Astrocyte of the cerebellum (primary cell): ENCODE results near the gene TRIM56.
"Not testable (repeated sequence)": the region's sequence is repeated elsewhere in the genome, so short reads cannot be mapped to it uniquely, and the experiment has no call there.

Experiments
- DNase-seq: peaks from one replicate; pipeline ENCODE4 v3.0.0-alpha.2; 2011; ENCODE audit warnings: low read depth
- H3K4me3 ChIP-seq: 2 replicates; pipeline ENCODE4 v1.5.1; 2011; ENCODE audit warnings: mild to moderate bottlenecking, low read depth, low read length, moderate library complexity
- CTCF ChIP-seq: IDR thresholded peaks from 2 replicates; pipeline ENCODE4 v1.5.1; 2012; ENCODE audit warnings: low read length, low read depth, moderate library complexity, mild to moderate bottlenecking; ENCODE audit errors: missing control alignments
- in situ Hi-C: cut with HindIII; loops from 2 replicates; pipeline ENCODE4 v1.10.0; 2017; ENCODE audit warnings: low sequenced_read_pairs

The TRIM56 gene

GRCh38 chr7:101099969-101100781 lies 14.9 kb downstream of the TRIM56 start:
- no peak for TF ChIP-seq CTCF
- H3K4me3 ChIP-seq, result no peak overlapping the region
- in situ Hi-C loops, result no loop called here
- DNase-seq, result peak; percentile 96

- TF ChIP-seq CTCF, result no peak
- in situ Hi-C loops, result no loop called here
- no peak for DNase-seq
- H3K4me3 ChIP-seq, result no peak overlapping the region
These were observed 15.9 kb downstream of the TRIM56 start for GRCh38 chr7:101100858-101101847.

- in situ Hi-C loops, result no loop called here
- DNase-seq, result no peak
- H3K4me3 ChIP-seq, result no peak overlapping the region
These were observed 16.7 kb downstream of the TRIM56 start for GRCh38 chr7:101102026-101102425.

GRCh38 chr7:101103701-101104100 lies 18.4 kb downstream of the TRIM56 start:
- H3K4me3 ChIP-seq, in situ Hi-C loops, DNase-seq: not testable (repeated sequence)

More at GRCh38 chr7:101102026-101102425, 16.7 kb downstream of the TRIM56 start:
- no peak for TF ChIP-seq CTCF

GRCh38 chr7:101104193-101104713 lies 19.0 kb downstream of the TRIM56 start:
- in situ Hi-C loops, result no loop called here
- TF ChIP-seq CTCF, result no peak
- no peak overlapping the region for H3K4me3 ChIP-seq

GRCh38 chr7:101104799-101105198 lies 19.5 kb downstream of the TRIM56 start:
- no peak for TF ChIP-seq CTCF
- no peak for DNase-seq
- H3K4me3 ChIP-seq, result no peak overlapping the region
- in situ Hi-C loops, result no loop called here

More at GRCh38 chr7:101104193-101104713, 19.0 kb downstream of the TRIM56 start:
- DNase-seq, result no peak

- DNase-seq, in situ Hi-C loops, H3K4me3 ChIP-seq: not testable (repeated sequence)
These were observed 20.0 kb downstream of the TRIM56 start for GRCh38 chr7:101105248-101105647.
